DMS53 treated with DMSO at 0.1 percent for 48 hours (cell line): ENCODE data around the gene ERVW-1.
A peak's percentile ranks its signal among the peaks of the same experiment; 100 is the strongest.

Source experiments
- DNase-seq: peaks from one replicate; lab custom pipeline; 2025; ENCODE audit not compliant: unreplicated experiment; lab: John Stamatoyannopoulos, UW

The ERVW-1 gene

GRCh38 chr7:92432299-92432946 lies 45.3 kb downstream of the ERVW-1 start:
- no peak for DNase-seq

- no peak for DNase-seq
Measured at GRCh38 chr7:92427193-92427592, 50.6 kb downstream of the ERVW-1 start.

GRCh38 chr7:92425311-92425947 lies 52.3 kb downstream of the ERVW-1 start:
- DNase-seq: peak; percentile 51

GRCh38 chr7:92423710-92424131 lies 54.0 kb downstream of the ERVW-1 start:
- no peak for DNase-seq

GRCh38 chr7:92422926-92423325 lies 54.8 kb downstream of the ERVW-1 start:
- DNase-seq: no peak

GRCh38 chr7:92421676-92422435 lies 55.9 kb downstream of the ERVW-1 start:
- DNase-seq: peak; percentile 98
